ENCODE data around the gene BUB1B. TPM values are rescaled to one million over a fixed set of nuclear protein-coding genes. Genes with fewer than 3 reads are reported as not detected.

Gene BUB1B
- polyA plus RNA-seq, 1 of the 3 experiments (the other 2 are of a cell fraction), result 12.6 TPM

DNA sequence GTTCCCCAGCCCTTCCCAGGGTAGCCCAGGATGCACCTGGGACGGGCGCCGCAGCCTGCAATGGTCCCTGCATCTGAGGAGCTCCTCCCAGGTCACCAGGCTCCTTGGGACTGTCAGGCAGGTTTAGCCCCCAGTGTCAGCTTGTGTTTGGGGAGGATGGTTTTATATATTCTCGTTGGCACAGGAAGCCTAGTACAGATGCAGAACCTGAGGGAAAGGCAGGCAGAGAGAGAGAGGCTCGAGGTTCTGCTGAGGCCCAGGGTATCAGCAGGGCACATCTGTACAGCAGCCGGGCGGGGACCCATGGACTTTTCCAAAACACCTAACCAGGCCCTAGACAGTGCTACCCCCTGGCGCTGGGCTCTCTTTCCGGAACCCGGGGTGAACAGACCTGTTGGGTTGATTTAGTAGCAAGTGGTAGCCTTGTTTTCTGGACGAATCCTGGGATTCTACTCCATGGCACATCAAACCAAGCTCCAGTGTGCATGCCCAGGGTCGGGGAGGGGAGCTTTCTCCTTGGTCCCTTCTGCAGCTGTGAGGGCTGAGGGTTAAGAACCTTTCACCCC is 86.6 kb downstream of the BUB1B start:
- Histone ChIP-seq H3K79me2 (ENCODE audit: insufficient read depth) (no peaks in the 10 kb centered on the region), H2AFZ (ENCODE audit: low read depth) (no peak overlapping the region), H3K9me2 (no peaks in the 10 kb centered on the region), H3K36me3 (replicated peaks in 1 of 2; ENCODE audit: control insufficient read depth in 1 of 2, insufficient read depth in 2 of 2, low read length in 1 of 2) (no peaks in the 10 kb centered on the region), H3K4me1 (ENCODE audit: control insufficient read depth in 1 of 2, insufficient read depth in 2 of 2, low read depth in 1 of 2, low read length in 1 of 2) (peaks cover 13 to 29% of the 10 kb centered on the region in 2 experiments), H3F3A (replicated peaks; ENCODE audit: insufficient read depth) (peaks cover 22% of the 10 kb centered on the region), H4K20me1 (ENCODE audit: insufficient read depth) (peaks cover 13% of the 10 kb centered on the region), H3K4me2 (no peak overlapping the region), H3K27me3 (ENCODE audit: insufficient read depth) (peaks cover 16% of the 10 kb centered on the region), H3K4me3 (ENCODE audit: low read depth in 2 of 2, low read length in 1 of 2) (no peak overlapping the region), H3K9ac (no peak overlapping the region), H3K9me3 (no peaks in the 10 kb centered on the region), H3K27ac (ENCODE audit: low read depth in 2 of 2, low read length in 1 of 2) (no peak overlapping the region)
- TF ChIP-seq RXRA (IDR thresholded peaks at IDR 0.05; ENCODE audit: borderline replicate concordance, low read depth), result no peak
- TF ChIP-seq USF1 (IDR thresholded peaks at IDR 0.05; ENCODE audit: borderline replicate concordance, low read depth), result no peak
- TF ChIP-seq, protein P1, sequence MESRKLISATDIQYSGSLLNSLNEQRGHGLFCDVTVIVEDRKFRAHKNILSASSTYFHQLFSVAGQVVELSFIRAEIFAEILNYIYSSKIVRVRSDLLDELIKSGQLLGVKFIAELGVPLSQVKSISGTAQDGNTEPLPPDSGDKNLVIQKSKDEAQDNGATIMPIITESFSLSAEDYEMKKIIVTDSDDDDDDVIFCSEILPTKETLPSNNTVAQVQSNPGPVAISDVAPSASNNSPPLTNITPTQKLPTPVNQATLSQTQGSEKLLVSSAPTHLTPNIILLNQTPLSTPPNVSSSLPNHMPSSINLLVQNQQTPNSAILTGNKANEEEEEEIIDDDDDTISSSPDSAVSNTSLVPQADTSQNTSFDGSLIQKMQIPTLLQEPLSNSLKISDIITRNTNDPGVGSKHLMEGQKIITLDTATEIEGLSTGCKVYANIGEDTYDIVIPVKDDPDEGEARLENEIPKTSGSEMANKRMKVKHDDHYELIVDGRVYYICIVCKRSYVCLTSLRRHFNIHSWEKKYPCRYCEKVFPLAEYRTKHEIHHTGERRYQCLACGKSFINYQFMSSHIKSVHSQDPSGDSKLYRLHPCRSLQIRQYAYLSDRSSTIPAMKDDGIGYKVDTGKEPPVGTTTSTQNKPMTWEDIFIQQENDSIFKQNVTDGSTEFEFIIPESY (IDR thresholded peaks at IDR 0.05; ENCODE audit: borderline replicate concordance, low read depth), result no peak
- no peak for TF ChIP-seq YY1 (IDR thresholded peaks at IDR 0.05; ENCODE audit: low read depth)
- no peak for TF ChIP-seq RCOR1 (IDR thresholded peaks at IDR 0.05; ENCODE audit: low read length)
- TF ChIP-seq GABPA (IDR thresholded peaks at IDR 0.05; ENCODE audit: low read depth), result no peak
- no peak for TF ChIP-seq POLR2AphosphoS5 (IDR thresholded peaks at IDR 0.05; ENCODE audit: low read depth, low read length)
- TF ChIP-seq FOXJ3 (CRISPR knock-in tag; IDR thresholded peaks at IDR 0.05), result no peak
- TF ChIP-seq TAF1 (IDR thresholded peaks at IDR 0.05; ENCODE audit: borderline replicate concordance, low read depth, low read length), result no peak
- no peak for TF ChIP-seq MEF2A (IDR thresholded peaks at IDR 0.05; ENCODE audit: borderline replicate concordance, low read depth)
- no peak for TF ChIP-seq FOXM1 (IDR thresholded peaks at IDR 0.05; ENCODE audit: low read depth)
- TF ChIP-seq, protein P2, sequence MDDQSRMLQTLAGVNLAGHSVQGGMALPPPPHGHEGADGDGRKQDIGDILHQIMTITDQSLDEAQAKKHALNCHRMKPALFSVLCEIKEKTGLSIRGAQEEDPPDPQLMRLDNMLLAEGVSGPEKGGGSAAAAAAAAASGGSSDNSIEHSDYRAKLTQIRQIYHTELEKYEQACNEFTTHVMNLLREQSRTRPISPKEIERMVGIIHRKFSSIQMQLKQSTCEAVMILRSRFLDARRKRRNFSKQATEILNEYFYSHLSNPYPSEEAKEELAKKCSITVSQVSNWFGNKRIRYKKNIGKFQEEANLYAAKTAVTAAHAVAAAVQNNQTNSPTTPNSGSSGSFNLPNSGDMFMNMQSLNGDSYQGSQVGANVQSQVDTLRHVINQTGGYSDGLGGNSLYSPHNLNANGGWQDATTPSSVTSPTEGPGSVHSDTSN (IDR thresholded peaks at IDR 0.05), result no peak
- no peak for TF ChIP-seq FOSL2 (IDR thresholded peaks at IDR 0.05; ENCODE audit: borderline replicate concordance, low read depth)
- no peak for TF ChIP-seq TCF12 (IDR thresholded peaks at IDR 0.05)
- no peak for TF ChIP-seq EZH2phosphoT487 (IDR thresholded peaks at IDR 0.05; ENCODE audit: borderline replicate concordance, low read depth)
- no peak for TF ChIP-seq RAD21 (IDR thresholded peaks at IDR 0.05; ENCODE audit: low read length)
- no peak for TF ChIP-seq RFX5 (IDR thresholded peaks at IDR 0.05; ENCODE audit: low read length)
- no peak for TF ChIP-seq MAX (IDR thresholded peaks at IDR 0.05; ENCODE audit: low read depth)
- no peak for TF ChIP-seq NFIC (IDR thresholded peaks at IDR 0.05; ENCODE audit: borderline replicate concordance)
- POLR2A ChIA-PET, result interaction anchor here (1.1 kb wide), 1 partner anchor 8 kb away, joined by 5 read pairs; the partner anchor contains the start of gene PAK6
- WGBS (ENCODE audit: low lambda C conversion rate), result 81% methylated on average over 12 of the region's 12 CpGs
- CTCF ChIA-PET, result interaction anchor here (0.6 to 34.5 kb wide), 5 partner anchors 8 to 143 kb away, joined by 3 to 720 read pairs (median 9); partner anchors contain the start of gene PAK6
- DNase-seq, result no peak
